ENCODE results near the gene MPDZ.

DNA sequence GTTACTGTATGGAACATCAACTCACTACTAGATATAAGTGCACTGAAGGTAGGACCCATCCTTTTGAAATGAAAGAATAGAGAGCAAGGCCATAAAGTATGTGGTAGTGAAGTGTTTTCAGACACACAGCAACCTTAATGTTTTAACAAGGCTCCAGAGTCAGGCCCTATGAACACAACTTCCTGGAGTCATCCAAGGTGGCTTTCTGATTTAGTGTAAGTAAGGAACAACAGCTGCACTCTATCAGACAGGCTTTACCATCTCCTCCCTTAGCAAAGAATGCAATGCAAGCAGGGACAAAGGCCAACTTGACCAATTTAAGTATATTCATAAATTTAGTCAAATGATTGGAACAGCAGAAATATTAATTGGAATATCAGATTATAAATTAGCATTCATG is 90.1 kb downstream of the MPDZ start:
- TF ChIP-seq ZNF274 (IDR thresholded peaks at IDR 0.05; ENCODE audit: low read depth, low read length) (no peak), YY1 (IDR thresholded peaks at IDR 0.05; ENCODE audit: insufficient read depth, insufficient read length) (no peak), SUZ12 (IDR thresholded peaks at IDR 0.05; ENCODE audit: extremely low read depth, insufficient read depth, insufficient read length) (no peak)

All from NT2/D1 (cell line).